Kidney (tissue), 14 donors: ENCODE data around the gene UNC5A. TPM values are rescaled to one million over a fixed set of nuclear protein-coding genes. Genes with fewer than 3 reads are reported as not detected.
A peak's percentile ranks its signal among the peaks of the same experiment; 100 is the strongest.

Source experiments
- DNase-seq, 5 donors: peaks; one replicate each; pipeline ENCODE4 v3.0.0-alpha.2; 2013 to 2020
- FAIRE-seq: peaks from 2 replicates; lab custom pipeline; 2012; peaks lifted over from hg19 to GRCh38; lab: Jason Lieb, UNC
- H3K27ac ChIP-seq, 2 donors: one replicate each; pipeline ENCODE4 v1.7.0; 2013; ENCODE audit warnings: low read depth in 2 of 2, low read length in 2 of 2, inconsistent platforms in 1 of 2
- H3K27me3 ChIP-seq: one replicate; pipeline ENCODE4 v1.7.1; 2013; ENCODE audit warnings: low read length, inconsistent platforms; ENCODE audit not compliant: control insufficient read depth, insufficient read depth
- H3K36me3 ChIP-seq, 3 donors: one replicate each; pipeline versions ENCODE4 v1.7.0 to v1.7.1; 2013; ENCODE audit warnings: low read length in 3 of 3, control low read depth in 1 of 3, inconsistent platforms in 1 of 3; ENCODE audit not compliant: insufficient read depth in 3 of 3, control insufficient read depth in 2 of 3
- H3K4me1 ChIP-seq, 3 donors: one replicate each; pipeline versions ENCODE4 v1.7.0 to v1.7.1; 2013; ENCODE audit warnings: low read length in 3 of 3, inconsistent platforms in 1 of 3, low read depth in 1 of 3; ENCODE audit not compliant: control insufficient read depth in 2 of 3, insufficient read depth in 2 of 3
- H3K4me3 ChIP-seq, 3 donors: one replicate each; pipeline versions ENCODE4 v1.7.0 to v1.8.1; 2013; ENCODE audit warnings: low read length in 3 of 3, control low read depth in 1 of 3, inconsistent platforms in 1 of 3
- H3K9ac ChIP-seq, 3 donors: one replicate each; pipeline versions ENCODE4 v1.7.0 to v1.7.1; 2013; ENCODE audit warnings: low read length in 3 of 3, control low read depth in 1 of 3, inconsistent platforms in 1 of 3
- H3K9me3 ChIP-seq, 3 donors: one replicate each; pipeline versions ENCODE4 v1.7.0 to v1.7.1; 2013; ENCODE audit warnings: low read length in 3 of 3, control low read depth in 1 of 3, inconsistent platforms in 1 of 3; ENCODE audit not compliant: control insufficient read depth in 2 of 3, insufficient read depth in 1 of 3
- intact Hi-C: fragments of 100-400 bp; cut with DNase I; formaldehyde crosslinking; loops from one replicate; pipeline ENCODE4 v1.11.1; 2022
- polyA plus RNA-seq: library from polyadenylated mRNA; stranded (reverse); fragments of 350-450 nt; fragmentation: Illumina TruSeq; extraction: RNeasy Lipid Tissue Mini Kit (QIAGEN cat#74804); gene quantifications from one replicate; pipeline ENCODE4 v1.2.3, GENCODE V29; 2014; ENCODE audit warnings: low read depth, low replicate concordance; ENCODE audit not compliant: insufficient read depth
- total RNA-seq: library from RNA; stranded (reverse); fragmentation: NEBNext Ultra II Directional; extraction: Animal tissue kit (Norgen Biotek cat#: 25700); gene quantifications from one replicate; pipeline ENCODE4 v1.2.1, GENCODE V29; 2021
- TF ChIP-seq, protein P1 (sequence below): IDR thresholded peaks from 3 replicates; pipeline ENCODE4 v1.5.1; 2012; ENCODE audit warnings: mild to moderate bottlenecking, moderate library complexity, borderline replicate concordance; ENCODE audit not compliant: insufficient read depth; ENCODE audit errors: extremely low read depth
- donor health status: control.
- donor health status: control.
- donor health status: control.
- donor health status: control.
- donor health status: control.
- donor health status: DM: yes; HTN: yes; CAD: no.
- donor health status: Normal renal cell carcinoma (clear cell type).

The UNC5A gene
- total and polyA plus RNA-seq, 2 donors from 2014 or later: 1.5 TPM; not detected in 1

DNA sequence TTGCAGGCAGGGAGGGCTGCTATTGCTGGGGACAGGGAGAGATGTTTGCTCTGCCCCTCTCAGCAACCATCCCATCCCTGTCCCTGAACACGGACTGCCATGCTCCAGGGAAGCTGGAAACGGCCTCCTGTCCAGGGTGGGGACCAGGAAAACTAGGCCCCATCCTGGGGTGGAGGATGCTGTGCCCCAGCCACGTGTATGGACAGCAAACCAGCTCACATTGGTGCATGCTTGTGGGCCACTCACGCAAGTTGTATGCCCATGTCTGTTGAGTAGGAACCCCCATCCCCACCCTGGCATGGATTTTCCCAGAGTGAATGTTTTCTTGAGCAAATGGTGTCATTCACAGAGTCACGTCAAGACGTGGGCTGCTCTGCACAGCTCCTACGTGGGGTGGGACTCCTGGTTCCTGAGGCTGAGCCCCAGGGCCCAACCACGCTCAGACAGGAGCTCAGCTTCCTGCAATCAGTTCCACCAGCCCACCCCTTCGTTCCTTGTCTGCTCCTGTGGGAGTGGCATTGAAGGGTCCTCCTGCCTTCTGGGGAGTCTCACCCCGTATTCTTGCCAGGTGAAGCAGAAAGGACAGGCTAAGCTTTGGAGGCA, 4.6 kb downstream of the UNC5A start:
- TF ChIP-seq, protein P1, sequence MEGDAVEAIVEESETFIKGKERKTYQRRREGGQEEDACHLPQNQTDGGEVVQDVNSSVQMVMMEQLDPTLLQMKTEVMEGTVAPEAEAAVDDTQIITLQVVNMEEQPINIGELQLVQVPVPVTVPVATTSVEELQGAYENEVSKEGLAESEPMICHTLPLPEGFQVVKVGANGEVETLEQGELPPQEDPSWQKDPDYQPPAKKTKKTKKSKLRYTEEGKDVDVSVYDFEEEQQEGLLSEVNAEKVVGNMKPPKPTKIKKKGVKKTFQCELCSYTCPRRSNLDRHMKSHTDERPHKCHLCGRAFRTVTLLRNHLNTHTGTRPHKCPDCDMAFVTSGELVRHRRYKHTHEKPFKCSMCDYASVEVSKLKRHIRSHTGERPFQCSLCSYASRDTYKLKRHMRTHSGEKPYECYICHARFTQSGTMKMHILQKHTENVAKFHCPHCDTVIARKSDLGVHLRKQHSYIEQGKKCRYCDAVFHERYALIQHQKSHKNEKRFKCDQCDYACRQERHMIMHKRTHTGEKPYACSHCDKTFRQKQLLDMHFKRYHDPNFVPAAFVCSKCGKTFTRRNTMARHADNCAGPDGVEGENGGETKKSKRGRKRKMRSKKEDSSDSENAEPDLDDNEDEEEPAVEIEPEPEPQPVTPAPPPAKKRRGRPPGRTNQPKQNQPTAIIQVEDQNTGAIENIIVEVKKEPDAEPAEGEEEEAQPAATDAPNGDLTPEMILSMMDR: no peak
- DNase-seq (no peak), FAIRE-seq (no peak)
- Histone ChIP-seq H3K4me1 (peaks cover 0 to 2% (median 0%) of the 10 kb centered on the region in 3 donors), H3K27me3 (peaks cover 20% of the 10 kb centered on the region), H3K4me3 (no peak overlapping the region), H3K9me3 (no peaks in the 10 kb centered on the region), H3K36me3 (no peaks in the 10 kb centered on the region), H3K9ac (no peak overlapping the region), H3K27ac (no peak overlapping the region)
- intact Hi-C loops: no loop called here

DNA sequence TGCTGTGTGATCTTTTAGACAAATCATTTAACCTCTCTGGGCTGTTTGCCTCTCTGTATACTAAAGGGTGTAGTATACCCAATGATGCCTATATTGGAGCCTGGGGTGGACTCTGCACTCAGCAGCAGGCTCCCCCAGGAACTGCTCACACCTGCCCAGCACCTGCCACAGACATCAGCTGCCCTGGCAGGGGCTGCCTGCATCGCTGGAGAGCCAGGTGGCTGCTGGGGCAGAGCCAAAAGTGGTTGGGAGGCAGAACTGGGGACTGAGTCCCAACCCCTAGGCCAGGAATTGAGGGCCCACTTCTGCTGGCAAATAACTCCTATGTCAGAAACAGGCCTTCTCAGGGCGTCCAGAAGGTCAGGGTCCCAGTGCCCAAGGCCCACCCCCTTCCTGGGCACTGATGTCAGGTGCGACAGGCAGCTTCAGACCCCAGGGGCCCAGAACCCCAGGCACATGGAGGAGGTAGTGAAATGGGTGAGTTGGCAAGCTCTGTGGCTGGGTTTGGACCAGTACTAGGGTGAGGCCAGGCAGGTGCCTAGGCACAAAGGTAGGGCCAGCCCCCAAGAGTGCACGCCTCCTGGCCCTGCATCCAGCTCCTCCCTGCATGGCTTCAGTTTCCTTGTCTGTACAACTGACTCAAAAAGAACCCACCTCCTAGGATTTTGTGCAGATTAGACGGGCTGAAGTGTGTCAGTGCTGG, 5.8 kb downstream of the UNC5A start:
- H3K9me3 ChIP-seq: no peaks in the 10 kb centered on the region
- no peaks in the 10 kb centered on the region for H3K4me1 ChIP-seq
- intact Hi-C loops: no loop called here
- H3K27me3 ChIP-seq: peaks cover 19% of the 10 kb centered on the region
- H3K9ac ChIP-seq: no peak overlapping the region
- no peak overlapping the region for H3K27ac ChIP-seq
- FAIRE-seq (no peak), DNase-seq (no peak)
- H3K4me3 ChIP-seq: no peak overlapping the region
- no peaks in the 10 kb centered on the region for H3K36me3 ChIP-seq
- TF ChIP-seq, protein P1: no peak

DNA sequence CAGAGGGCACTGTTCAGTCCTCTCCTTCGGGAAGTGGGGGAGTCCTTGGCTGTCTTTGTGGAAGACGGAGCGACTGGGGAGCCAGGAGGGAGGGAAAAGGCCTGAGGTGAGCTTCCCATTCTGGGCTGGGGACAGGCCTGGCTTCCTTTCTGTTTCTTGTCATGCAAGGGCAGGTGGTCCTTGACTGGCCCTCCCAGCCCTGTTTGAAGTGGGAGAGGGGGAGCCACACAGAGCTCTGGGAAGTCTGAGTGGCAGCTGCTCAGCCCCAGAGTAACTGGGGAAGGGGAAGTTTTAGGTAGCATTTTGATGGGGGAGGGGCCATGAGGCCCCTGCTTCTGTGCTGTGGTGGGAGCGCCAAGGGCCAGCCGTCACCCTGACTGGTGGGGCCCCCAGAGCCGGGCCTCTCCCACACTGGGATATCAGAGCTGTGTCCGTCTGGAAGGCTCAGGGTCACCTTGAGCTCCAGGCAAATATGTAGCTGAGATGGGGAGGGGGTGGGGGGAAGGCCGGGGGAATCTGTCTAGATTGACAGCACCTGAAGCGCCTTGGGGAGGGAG, 6.5 kb downstream of the UNC5A start:
- TF ChIP-seq, protein P1: no peak
- Histone ChIP-seq H3K27me3 (peaks cover 15% of the 10 kb centered on the region), H3K4me3 (no peak overlapping the region), H3K9ac (no peak overlapping the region), H3K36me3 (no peaks in the 10 kb centered on the region), H3K4me1 (no peaks in the 10 kb centered on the region), H3K9me3 (no peaks in the 10 kb centered on the region), H3K27ac (no peak overlapping the region)
- DNase-seq (peak in 1 of 5 donors; percentile 69), FAIRE-seq (no peak)
- intact Hi-C loops: no loop called here
